ENCODE measurements around the gene KCNMA1.

- TF ChIP-seq CTCF (IDR thresholded peaks at IDR 0.05): no peak
- TF ChIP-seq POLR2A (IDR thresholded peaks at IDR 0.05): no peak
Observed at GRCh38 chr10:76874896-76875295, 762.7 kb downstream of the KCNMA1 start.
